HEK293 (cell line): Measurements from ENCODE around the gene SIPA1.

Experiments
- CTCF ChIA-PET: fragments of 350-600 bp; formaldehyde crosslinking; extraction: SDS; loops from one replicate; lab custom pipeline; 2021; ENCODE audit warnings: antibody characterized with exemption; lab: Yijun Ruan, JAX
- POLR2A ChIA-PET: fragments of 300-600 bp; formaldehyde crosslinking; extraction: SDS; loops from one replicate; lab custom pipeline; 2020; ENCODE audit warnings: antibody characterized with exemption, inconsistent platforms; lab: Yijun Ruan, JAX
- H3K27ac ChIP-seq: fragments of 200-500 bp; sonication (Bioruptor generic); 2 replicates; pipeline ENCODE4 v1.5.1; 2014; ENCODE audit warnings: low read depth, low read length, control low read depth, inconsistent platforms; ENCODE audit errors: extremely low read depth
- H3K36me3 ChIP-seq, 2 experiments: fragments of 200-500 bp in 1 of 2; sonication (Bioruptor generic) in 1 of 2; 1 replicate in 1 of 2; 2 replicates in 1 of 2; pipeline ENCODE4 v1.5.1; 2014 to 2017; ENCODE audit warnings: inconsistent platforms in 2 of 2, low read length in 2 of 2; ENCODE audit not compliant: control insufficient read depth in 2 of 2, insufficient read depth in 1 of 2
- H3K4me1 ChIP-seq: fragments of 200-500 bp; sonication (Bioruptor generic); 2 replicates; pipeline ENCODE4 v1.5.1; 2014; ENCODE audit warnings: mild to moderate bottlenecking, low read length, inconsistent platforms; ENCODE audit not compliant: control insufficient read depth, insufficient read depth
- H3K4me3 ChIP-seq: 2 replicates; pipeline ENCODE4 v1.5.1; 2011; ENCODE audit warnings: low read depth, mild to moderate bottlenecking, control low read depth, low read length, moderate library complexity
- H3K9me3 ChIP-seq: fragments of 200-500 bp; sonication (Bioruptor generic); 2 replicates; pipeline ENCODE4 v1.5.1; 2014; ENCODE audit warnings: low read depth, low read length, inconsistent platforms; ENCODE audit not compliant: control insufficient read depth, insufficient read depth
- EGR2 ChIP-seq: fragments of 450-650 bp; formaldehyde crosslinking; IDR thresholded peaks from 2 replicates; pipeline ENCODE4 v1.5.1; 2016; ENCODE audit warnings: low read depth, missing biosample characterization, missing genetic modification characterization
- KLF1 ChIP-seq: fragments of 450-650 bp; formaldehyde crosslinking; IDR thresholded peaks from 2 replicates; pipeline ENCODE4 v1.5.1; 2016; ENCODE audit warnings: missing biosample characterization, missing genetic modification characterization
- KLF8 ChIP-seq: fragments of 450-650 bp; formaldehyde crosslinking; IDR thresholded peaks from 2 replicates; pipeline ENCODE4 v1.5.1; 2016; ENCODE audit warnings: missing biosample characterization, missing genetic modification characterization
- OSR2 ChIP-seq: fragments of 450-650 bp; formaldehyde crosslinking; IDR thresholded peaks from 2 replicates; pipeline ENCODE4 v1.5.1; 2016; ENCODE audit warnings: missing biosample characterization, missing genetic modification characterization
- RBAK ChIP-seq: fragments of 450-650 bp; formaldehyde crosslinking; IDR thresholded peaks from 2 replicates; pipeline ENCODE4 v1.5.1; 2016; ENCODE audit warnings: missing biosample characterization, missing genetic modification characterization
- SP2 ChIP-seq: fragments of 450-650 bp; formaldehyde crosslinking; IDR thresholded peaks from 2 replicates; pipeline ENCODE4 v1.5.1; 2016; ENCODE audit warnings: missing biosample characterization, missing genetic modification characterization
- ZBTB7A ChIP-seq: fragments of 450-650 bp; formaldehyde crosslinking; IDR thresholded peaks from 2 replicates; pipeline ENCODE4 v1.5.1; 2016; ENCODE audit warnings: low read depth, missing biosample characterization, missing genetic modification characterization
- ZNF146 ChIP-seq: fragments of 450-650 bp; formaldehyde crosslinking; IDR thresholded peaks from 2 replicates; pipeline ENCODE4 v1.5.1; 2016; ENCODE audit warnings: missing biosample characterization, missing genetic modification characterization
- ZNF280D ChIP-seq: fragments of 450-650 bp; formaldehyde crosslinking; IDR thresholded peaks from 2 replicates; pipeline ENCODE4 v1.5.1; 2016; ENCODE audit warnings: missing biosample characterization, missing genetic modification characterization
- ZNF311 ChIP-seq: fragments of 450-650 bp; formaldehyde crosslinking; IDR thresholded peaks from 2 replicates; pipeline ENCODE4 v1.5.1; 2017; ENCODE audit warnings: missing biosample characterization, missing genetic modification characterization, borderline replicate concordance
- ZNF37A ChIP-seq: fragments of 450-650 bp; IDR thresholded peaks from 2 replicates; pipeline ENCODE4 v1.5.1; 2018; ENCODE audit warnings: missing biosample characterization, missing genetic modification characterization
- ZNF394 ChIP-seq: fragments of 450-650 bp; formaldehyde crosslinking; IDR thresholded peaks from 2 replicates; pipeline ENCODE4 v1.5.1; 2016; ENCODE audit warnings: missing biosample characterization, missing genetic modification characterization, mild to moderate bottlenecking, moderate library complexity, borderline replicate concordance
- ZNF513 ChIP-seq: fragments of 450-650 bp; IDR thresholded peaks from 2 replicates; pipeline ENCODE4 v1.5.1; 2018; ENCODE audit warnings: missing biosample characterization, missing genetic modification characterization
- ZNF548 ChIP-seq: fragments of 450-650 bp; formaldehyde crosslinking; IDR thresholded peaks from 2 replicates; pipeline ENCODE4 v1.5.1; 2016; ENCODE audit warnings: missing biosample characterization, missing genetic modification characterization
- ZNF623 ChIP-seq: fragments of 450-650 bp; formaldehyde crosslinking; IDR thresholded peaks from 2 replicates; pipeline ENCODE4 v1.5.1; 2016; ENCODE audit warnings: missing biosample characterization, missing genetic modification characterization
- ZNF830 ChIP-seq: fragments of 450-650 bp; IDR thresholded peaks from 2 replicates; pipeline ENCODE4 v1.5.0; 2018; ENCODE audit warnings: missing biosample characterization, missing genetic modification characterization, low read depth, mild to moderate bottlenecking, moderate library complexity
- ZNF837 ChIP-seq: fragments of 450-650 bp; formaldehyde crosslinking; IDR thresholded peaks from 2 replicates; pipeline ENCODE4 v1.5.1; 2016; ENCODE audit warnings: missing biosample characterization, missing genetic modification characterization
- ZSCAN4 ChIP-seq: fragments of 450-650 bp; formaldehyde crosslinking; IDR thresholded peaks from 2 replicates; pipeline ENCODE4 v1.5.1; 2017; ENCODE audit warnings: missing biosample characterization, missing genetic modification characterization

Gene SIPA1

GRCh38 chr11:65599955-65600246 is 38.0 kb upstream of the SIPA1 start:
- Histone ChIP-seq H3K9me3 (no peaks in the 10 kb centered on the region), H3K4me3 (no peak overlapping the region)
- TF ChIP-seq RBAK: no peak
- no peak for TF ChIP-seq ZNF311 (tag by site-specific recombination)
- TF ChIP-seq, all 188 proteins: peak for 0
- POLR2A ChIA-PET: interaction anchor here (0.5 to 1.2 kb wide), 3 partner anchors 8 to 91 kb away, joined by 3 read pairs; no protein-coding TSS in a partner anchor
- Histone ChIP-seq H3K27ac (no peak overlapping the region), H3K4me1 (no peaks in the 10 kb centered on the region), H3K36me3 (peaks cover 0 to 47% of the 10 kb centered on the region in 2 experiments; a peak in 2 of 3 replicates)
- CTCF ChIA-PET: interaction anchor here (1.2 kb wide), 1 partner anchor 13 kb away, joined by 3 read pairs; no protein-coding TSS in a partner anchor

- no peak for TF ChIP-seq ZNF548 (tag by site-specific recombination)
- ChIA-PET POLR2A (interaction anchor here (1.8 kb wide), 1 partner anchor 44 kb away, joined by 4 read pairs; no protein-coding TSS in a partner anchor), CTCF (interaction anchor here (0.6 to 3.8 kb wide), 6 partner anchors 8 to 281 kb away, joined by 3 to 15 read pairs (median 3); partner anchors contain the start of gene SIPA1)
- Histone ChIP-seq H3K4me1 (no peaks in the 10 kb centered on the region), H3K4me3 (no peak overlapping the region), H3K27ac (no peak overlapping the region), H3K36me3 (peaks cover 0 to 66% of the 10 kb centered on the region in 2 experiments; a peak in 2 of 3 replicates), H3K9me3 (no peaks in the 10 kb centered on the region)
Observed at GRCh38 chr11:65604258-65604657, 33.6 kb upstream of the SIPA1 start.

GRCh38 chr11:65606876-65607613 is 30.9 kb upstream of the SIPA1 start:
- H3K36me3 ChIP-seq: peaks cover 0 to 79% of the 10 kb centered on the region in 2 experiments; a peak in 2 of 3 replicates
- H3K4me3 ChIP-seq: no peak overlapping the region
- no peaks in the 10 kb centered on the region for H3K9me3 ChIP-seq
- ChIA-PET POLR2A (interaction anchor here (1.0 kb wide), 1 partner anchor 11 kb away, joined by 9 read pairs; the partner anchor contains the start of gene KCNK7), CTCF (interaction anchor here (1.4 kb wide), 1 partner anchor 18 kb away, joined by 5 read pairs; no protein-coding TSS in a partner anchor)
- no peaks in the 10 kb centered on the region for H3K4me1 ChIP-seq
- no peak overlapping the region for H3K27ac ChIP-seq
- TF ChIP-seq ZNF830 (tag by site-specific recombination): no peak
- TF ChIP-seq SP2 (tag by site-specific recombination): peak; percentile 25; the same call in 1 of the 2 replicates
- no peak for TF ChIP-seq ZNF37A
- no peak for TF ChIP-seq ZNF623 (tag by site-specific recombination)
- no peak for TF ChIP-seq ZNF146
- peak; percentile 36; the same call in 1 of the 2 replicates for TF ChIP-seq KLF1 (tag by site-specific recombination)
- no peak for TF ChIP-seq ZNF837 (tag by site-specific recombination)
- TF ChIP-seq OSR2 (tag by site-specific recombination): no peak
- no peak for TF ChIP-seq ZNF513 (tag by site-specific recombination)
- 0 out of 2 replicates have a peak, but pooled peaks have one; percentile 5 for TF ChIP-seq EGR2 (tag by site-specific recombination)

GRCh38 chr11:65607614-65608426 is 30.1 kb upstream of the SIPA1 start:
- Histone ChIP-seq H3K36me3 (peaks cover 0 to 87% of the 10 kb centered on the region in 2 experiments; a peak in 2 of 3 replicates), H3K4me3 (no peak overlapping the region), H3K27ac (no peak overlapping the region), H3K9me3 (no peaks in the 10 kb centered on the region), H3K4me1 (no peaks in the 10 kb centered on the region)
- ChIA-PET CTCF (interaction anchor here (1.4 kb wide), 1 partner anchor 19 kb away, joined by 5 read pairs; no protein-coding TSS in a partner anchor), POLR2A (interaction anchor here (0.5 kb wide), 1 partner anchor 65 kb away, joined by 3 read pairs; no protein-coding TSS in a partner anchor)
- TF ChIP-seq ZNF280D (tag by site-specific recombination): no peak
- no peak for TF ChIP-seq ZNF394
- no peak for TF ChIP-seq ZBTB7A
- no peak for TF ChIP-seq KLF8 (tag by site-specific recombination)
- TF ChIP-seq ZSCAN4 (tag by site-specific recombination): no peak
